ACHN (cell line): ENCODE measurements around the gene GTF2A1L.
"Not testable (repeated sequence)": the region's sequence is repeated elsewhere in the genome, so short reads cannot be mapped to it uniquely, and the experiment has no call there.

Experiments
- DNase-seq: peaks from one replicate; pipeline ENCODE4 v3.0.0-alpha.2; 2015
- in situ Hi-C: cut with HindIII; loops from 2 replicates; pipeline ENCODE4 v1.10.0; 2017; ENCODE audit warnings: low sequenced_read_pairs, low pct_ligation_motif_present, low pct_unique_long_range_greater_than_20kb

Gene GTF2A1L

DNA sequence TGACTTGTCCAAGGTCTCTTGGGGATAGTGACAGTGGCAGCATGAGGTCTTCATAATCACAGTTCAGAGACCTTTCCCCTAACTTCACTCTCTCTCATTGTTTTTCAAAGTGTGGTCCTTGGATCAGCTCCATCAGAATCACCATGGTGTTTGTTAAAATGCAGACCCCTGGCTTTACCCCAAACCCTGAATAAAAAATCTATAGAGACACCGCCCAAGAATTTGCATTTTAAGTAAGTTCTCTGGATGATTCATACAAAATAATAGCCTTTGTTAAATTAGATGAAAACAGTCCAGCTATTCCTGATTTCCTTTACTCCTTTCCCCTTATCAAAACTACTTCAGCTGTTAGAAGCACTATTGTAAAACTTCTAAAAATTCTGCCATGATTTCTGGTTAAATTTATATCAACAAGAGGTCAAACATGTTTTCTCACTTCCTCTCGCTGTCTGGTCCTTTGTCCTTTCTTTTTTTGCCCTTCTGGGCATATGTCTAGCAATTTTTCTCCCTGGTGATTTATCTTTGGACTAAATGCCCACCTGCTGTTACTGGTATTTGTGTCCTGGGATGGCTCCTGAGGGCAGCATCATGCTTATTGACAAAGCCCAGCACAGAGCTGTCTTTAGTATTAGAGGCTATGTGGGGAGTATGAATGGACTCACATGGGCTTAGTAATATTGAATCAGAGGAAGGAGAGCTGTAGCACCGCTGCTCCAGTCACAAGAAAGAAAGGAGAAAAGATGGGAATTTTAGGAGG is 74.5 kb downstream of the GTF2A1L start:
- in situ Hi-C loops = no loop called here
- DNase-seq = no peak

DNA sequence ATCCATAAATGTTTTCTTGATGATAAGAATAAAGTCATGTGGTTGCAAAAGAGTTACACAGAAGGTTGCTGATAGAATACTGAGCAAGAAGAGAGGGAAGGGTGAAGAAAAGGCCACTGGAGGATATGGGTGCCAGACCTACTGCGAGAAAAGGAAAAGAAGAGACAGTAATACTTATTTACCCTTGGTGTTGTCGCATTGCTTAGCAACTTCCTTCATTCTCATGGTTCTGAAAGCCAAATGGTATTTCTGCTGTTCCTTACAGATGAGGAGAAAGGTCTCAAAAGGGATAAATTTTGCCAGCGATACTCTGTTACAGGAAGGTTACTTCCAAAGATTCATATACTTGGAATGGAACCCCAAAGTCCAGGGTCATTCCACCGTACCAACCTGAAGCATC is 75.4 kb downstream of the GTF2A1L start:
- in situ Hi-C loops = no loop called here
- no peak for DNase-seq

DNA sequence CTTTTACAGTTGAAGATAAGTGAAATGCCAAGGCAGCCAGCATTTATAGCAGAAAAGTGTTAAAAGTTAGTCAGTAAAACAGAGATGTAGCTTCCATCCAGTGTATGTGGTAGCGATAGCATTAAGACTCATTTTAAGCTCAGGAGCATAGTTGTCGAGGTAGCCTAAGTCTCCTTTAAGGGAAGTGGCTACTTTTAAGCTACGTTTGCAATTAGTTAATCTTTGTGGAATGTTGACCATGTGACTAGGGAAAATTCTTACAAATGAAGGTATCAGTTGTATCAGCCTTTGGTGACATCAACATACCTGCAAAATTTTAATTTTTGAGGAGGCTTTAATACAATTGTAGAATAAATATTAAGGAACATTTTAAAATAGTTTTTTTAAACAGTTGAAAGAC is 76.0 kb downstream of the GTF2A1L start:
- in situ Hi-C loops = no loop called here
- no peak for DNase-seq

DNA sequence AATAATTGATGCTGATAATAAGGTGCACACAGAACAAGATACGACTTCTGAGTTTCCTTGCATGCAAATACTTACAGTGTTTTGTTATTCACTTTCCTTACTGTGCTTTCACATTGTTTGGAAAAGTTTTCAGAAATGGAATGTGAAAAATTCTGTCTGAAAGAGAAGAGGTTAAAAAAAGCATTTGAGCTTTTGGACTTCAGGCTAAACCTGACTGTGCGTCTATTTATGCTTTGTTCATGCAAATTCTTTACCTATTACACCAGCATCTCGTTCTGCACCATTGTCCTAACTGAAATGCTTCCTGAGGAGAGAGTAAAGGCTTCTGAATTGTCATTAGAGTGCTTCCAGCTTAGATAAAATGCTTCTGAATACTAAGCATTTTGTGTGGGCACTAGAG is 76.5 kb downstream of the GTF2A1L start:
- in situ Hi-C loops = no loop called here
- DNase-seq = no peak

DNA sequence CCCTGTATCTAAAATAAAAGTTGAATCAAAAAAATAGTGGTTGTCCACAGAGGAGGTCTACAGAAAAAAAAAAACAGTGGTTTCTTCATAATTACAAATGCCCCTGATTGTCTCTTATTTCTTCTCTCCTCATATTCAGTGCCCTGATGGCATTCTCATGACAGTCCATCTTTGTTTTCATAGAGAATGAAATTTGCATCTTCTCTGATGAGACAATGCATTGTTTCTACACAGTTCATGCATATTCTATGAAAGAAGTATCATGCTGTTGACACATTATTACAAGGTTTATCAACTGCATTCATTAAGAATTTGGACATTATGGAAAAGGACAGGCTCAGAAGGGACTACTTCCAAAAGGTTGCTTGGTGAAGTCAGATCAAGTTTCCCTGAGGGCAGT is 78.3 kb downstream of the GTF2A1L start:
- in situ Hi-C loops = no loop called here
- DNase-seq = no peak

DNA sequence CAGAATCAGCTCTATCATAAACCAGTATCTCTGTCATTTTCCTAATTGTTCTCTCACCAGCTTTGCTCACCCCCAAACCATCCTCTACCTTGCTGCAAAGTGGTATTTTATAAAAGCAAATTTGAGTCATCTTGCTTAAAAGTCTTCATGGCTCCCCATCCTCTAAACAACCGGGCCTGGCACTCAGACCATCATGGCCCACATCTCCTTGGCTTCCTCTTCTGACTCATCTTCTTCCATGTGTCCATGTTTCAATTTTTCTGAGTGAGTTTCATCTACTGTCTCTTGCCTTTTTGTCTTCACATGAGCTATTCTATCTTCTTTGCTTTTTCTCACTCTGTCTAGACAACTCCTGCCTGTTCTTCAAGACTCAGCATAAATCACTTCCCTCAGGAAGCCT is 79.2 kb downstream of the GTF2A1L start:
- in situ Hi-C loops = no loop called here

DNA sequence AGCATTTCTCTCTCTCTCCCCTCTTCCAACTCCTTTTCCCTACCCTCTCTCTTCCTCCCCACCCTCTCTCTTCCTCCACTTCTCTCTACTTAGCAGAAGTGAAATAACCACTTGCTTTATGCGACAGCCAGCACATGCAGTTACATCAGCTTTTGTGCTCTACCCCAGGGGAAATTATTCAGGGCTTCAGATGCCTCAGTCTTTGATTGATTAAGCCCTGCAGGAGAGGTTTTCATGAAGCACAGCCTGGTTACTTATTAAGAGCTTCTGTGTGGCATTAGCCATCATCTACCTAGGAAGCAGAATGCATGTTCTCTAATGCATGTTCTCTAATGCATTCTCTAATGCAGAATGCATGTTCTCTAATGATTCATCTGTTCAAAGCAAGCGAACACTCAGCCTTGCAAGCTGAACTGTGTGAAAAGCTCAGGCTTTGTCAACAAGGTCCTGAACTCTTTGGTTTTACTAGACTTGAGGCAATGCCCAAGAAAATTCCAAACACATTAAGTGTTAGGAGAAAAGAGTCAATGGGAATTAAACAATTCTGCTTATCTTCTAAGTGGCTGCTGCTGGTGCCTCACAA is 81.8 kb downstream of the GTF2A1L start:
- DNase-seq = no peak

More for the DNA sequence above, 79.2 kb downstream of the GTF2A1L start:
- DNase-seq = no peak

DNA sequence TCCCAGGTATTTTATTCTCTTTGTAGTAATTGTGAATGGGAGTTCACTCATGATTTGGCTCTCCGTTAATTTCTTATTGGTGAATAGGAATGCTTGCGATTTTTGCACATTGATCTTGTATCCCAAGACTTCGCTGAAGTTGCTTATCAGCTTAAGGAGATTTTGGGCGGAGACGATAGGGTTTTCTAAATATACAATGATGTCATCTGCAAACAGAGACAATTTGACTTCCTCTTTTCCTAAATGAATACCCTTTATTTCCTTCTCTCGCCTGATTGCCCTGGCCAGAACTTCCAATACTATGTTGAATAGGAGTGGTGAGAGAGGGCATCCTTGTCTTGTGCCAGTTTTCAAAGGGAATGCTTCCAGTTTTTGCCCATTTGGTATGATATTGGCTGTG is 86.0 kb downstream of the GTF2A1L start:
- DNase-seq, in situ Hi-C loops: not testable (repeated sequence)

More for the DNA sequence above, 81.8 kb downstream of the GTF2A1L start:
- in situ Hi-C loops = no loop called here

DNA sequence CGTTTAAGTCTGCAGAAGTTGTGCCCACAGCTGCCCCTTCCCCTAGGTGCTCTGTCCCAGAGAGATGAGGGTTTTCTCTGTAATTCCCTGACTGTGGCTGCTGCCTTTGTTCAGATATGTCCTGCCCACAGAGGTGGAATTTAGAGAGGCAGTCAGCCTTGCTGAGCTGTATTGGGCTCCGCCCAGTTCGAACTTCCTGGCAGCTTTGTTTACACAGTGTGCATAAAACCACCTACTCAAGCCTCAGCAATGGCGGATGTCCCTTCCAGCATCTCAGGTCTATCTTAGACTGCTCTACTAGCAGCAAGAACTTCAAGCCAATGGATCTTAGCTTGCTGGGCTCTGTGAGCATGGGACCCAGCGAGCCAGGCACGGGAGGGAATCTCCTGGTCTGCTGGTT is 89.8 kb downstream of the GTF2A1L start:
- in situ Hi-C loops = no loop called here
- no peak for DNase-seq

DNA sequence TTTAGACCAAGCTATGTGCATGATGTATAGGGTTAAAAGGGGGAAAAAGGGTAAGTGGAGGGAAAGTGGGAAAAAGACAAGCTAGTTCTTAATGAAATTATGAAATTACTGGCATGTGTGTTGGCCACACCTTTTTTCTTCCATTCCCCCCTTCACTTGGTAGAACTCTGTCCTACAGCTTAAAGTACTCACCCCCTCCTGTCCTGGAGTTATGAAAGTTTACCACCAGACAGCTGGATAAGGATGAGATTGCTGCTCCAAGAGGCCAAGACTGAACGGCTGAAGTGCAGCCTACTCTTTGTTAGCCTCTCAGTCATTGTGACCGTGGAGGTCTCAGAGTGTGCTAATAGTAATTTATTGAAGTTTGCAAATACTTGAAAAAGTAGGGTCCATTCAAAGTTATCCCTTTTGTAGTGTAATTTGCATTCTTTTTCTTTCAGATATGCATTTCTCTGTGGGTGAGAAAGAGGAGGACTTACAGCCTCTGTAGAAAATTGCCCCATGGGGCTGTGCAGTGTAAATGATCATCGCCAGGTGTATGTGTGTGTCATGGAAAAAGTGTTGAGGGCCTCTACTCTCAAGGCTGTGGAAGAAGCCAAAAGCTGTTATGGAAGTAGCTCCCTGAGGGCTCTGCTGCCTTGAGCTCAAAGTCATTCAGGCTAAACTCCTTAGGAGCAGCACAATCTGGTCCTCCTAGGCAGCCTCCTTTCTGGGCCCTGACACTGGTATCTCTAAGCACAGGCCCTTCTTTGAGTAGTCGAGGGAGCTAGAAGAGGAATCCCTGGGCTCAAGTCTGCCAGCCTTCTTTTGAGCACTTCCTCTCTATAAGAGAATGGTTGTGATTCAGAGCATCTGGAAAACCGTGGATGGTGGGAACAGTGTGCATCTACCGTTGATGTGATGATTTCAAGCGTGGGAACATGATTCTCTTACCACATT is 91.7 kb downstream of the GTF2A1L start:
- in situ Hi-C loops = no loop called here
- DNase-seq = no peak

DNA sequence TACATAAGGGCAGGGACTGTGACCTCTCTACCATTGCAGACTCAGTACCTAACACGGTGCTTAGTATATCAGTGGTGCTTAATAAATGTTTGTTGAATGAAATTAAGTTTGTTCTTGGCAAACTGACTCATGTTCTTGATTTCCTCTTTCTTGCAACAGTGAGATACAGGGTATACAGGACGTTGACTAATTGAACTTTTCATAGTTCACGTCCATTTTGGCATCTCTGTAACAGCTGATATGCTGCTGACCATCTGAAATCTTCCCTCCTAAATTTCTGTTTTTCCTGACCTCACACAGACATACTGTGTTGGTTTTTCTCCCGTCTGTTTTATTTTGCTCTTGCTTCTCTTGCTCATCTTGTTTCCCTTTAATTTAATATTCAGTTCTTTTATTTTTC is 93.7 kb downstream of the GTF2A1L start:
- no peak for DNase-seq
- in situ Hi-C loops = no loop called here

DNA sequence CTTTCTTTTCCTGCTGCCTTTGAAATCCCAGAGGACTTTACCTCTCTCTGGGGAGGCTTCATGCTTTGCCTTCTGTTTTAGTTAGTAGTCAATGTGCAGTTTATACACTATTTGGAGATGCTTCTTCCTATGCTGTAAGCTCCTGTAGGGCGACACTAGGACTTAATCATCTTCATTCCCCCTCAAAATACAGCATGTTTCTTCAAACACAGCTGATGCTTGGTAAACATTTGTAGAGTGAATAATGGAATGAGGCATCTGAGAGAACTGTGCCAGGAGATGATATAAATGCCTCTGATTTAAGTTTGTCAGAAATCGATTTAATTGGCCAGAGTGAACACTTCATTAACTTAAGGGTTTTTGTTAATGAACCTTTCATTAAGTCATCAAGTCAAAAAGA is 94.5 kb downstream of the GTF2A1L start:
- no peak for DNase-seq

DNA sequence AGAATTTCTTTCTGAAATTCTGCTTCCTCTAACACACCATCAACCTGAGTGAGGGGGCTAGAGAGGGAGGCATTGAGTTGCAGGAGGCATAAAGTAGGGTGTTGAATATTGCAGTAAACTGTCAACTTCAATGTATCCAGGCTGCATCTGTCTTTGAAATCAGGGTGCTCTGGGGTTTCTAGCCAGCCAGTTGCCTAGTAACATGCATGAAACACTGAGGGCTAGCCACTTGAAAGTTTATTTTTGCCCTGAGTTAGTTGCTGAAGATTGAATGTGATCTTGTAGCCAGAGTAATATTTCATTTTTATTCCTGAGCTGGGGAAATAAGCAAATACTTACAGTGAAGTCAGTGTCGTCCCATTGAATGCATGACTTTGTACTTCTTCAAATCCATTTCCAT is 96.0 kb downstream of the GTF2A1L start:
- in situ Hi-C loops = no loop called here
- no peak for DNase-seq

More for the DNA sequence above, 94.5 kb downstream of the GTF2A1L start:
- in situ Hi-C loops = no loop called here

DNA sequence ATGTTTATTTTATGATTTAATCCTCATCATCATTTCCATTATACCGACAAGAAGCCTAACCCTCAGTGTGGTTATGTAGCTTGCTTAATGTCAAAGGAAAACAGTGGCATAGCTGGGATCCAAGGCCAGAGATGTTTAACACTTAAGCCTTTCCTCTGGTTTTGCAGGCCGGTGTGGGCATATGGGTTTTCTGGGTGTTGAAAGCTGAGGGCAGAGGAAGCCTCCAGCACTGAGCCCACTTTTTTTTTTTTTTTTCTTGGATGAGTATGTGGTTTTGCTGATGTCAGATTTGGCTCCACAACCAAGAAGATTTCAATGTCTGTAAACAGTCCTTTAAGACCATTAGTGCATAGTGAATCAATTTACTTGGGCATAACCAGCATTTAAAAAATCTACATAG is 96.6 kb downstream of the GTF2A1L start:
- in situ Hi-C loops = no loop called here
- DNase-seq = no peak

DNA sequence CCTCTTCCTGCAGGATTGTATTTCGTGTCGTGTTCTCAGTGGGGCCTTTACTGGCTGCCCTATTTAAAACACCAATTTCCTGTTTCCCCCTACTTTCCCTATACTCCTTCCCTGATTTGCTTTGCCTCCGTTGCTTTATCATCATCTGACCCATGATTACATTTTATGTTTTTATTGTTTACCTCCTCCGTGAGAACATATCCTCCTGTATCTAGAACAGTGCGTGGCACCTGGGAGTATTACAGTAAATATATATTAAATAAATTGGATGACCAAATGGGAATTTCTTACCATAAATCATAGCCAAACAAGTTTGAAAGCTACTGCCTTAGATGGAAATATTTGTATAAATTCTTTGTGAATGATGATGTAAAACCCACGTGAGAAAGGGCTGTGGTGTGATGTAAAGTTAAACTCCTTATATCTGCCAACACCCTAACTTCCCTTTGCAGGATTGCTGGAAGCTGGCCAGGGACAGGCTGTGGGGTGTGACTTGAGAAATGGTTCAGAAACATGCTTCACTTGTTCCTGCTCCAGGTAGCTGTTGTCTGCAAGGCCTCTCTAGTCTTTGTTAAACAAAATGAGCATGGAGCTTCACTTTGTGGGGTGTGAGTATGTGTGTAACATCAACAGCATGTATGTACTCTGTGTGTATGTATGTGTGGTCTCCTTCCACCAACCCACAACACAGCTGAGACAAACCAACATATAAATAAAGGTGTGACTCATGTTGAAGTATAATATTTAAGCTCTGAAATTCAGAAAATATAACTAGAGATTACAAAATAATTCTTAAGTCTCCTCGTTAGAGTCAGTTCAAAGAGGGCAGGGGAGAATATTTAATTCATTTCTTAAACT is 97.6 kb downstream of the GTF2A1L start:
- no peak for DNase-seq
- in situ Hi-C loops = no loop called here

DNA sequence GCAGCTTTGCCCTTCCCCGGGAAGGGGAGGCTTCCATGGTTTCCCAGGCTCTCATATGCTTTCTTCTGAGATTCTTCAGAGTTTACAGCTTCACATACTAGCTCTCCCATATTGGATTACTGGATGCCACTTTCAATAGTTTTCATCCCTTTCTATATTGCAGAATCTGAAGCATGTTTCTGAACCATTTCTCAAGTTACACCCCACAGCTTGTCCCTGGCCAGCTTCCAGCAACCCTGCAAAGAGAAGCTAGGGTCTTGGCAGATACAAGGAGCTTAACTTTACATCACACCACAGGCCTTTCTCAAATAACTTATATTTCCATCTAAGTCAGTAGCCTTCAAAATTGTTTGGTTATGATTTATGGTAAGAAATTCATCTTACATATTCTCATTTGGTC is 98.3 kb downstream of the GTF2A1L start:
- no peak for DNase-seq
- in situ Hi-C loops = no loop called here

DNA sequence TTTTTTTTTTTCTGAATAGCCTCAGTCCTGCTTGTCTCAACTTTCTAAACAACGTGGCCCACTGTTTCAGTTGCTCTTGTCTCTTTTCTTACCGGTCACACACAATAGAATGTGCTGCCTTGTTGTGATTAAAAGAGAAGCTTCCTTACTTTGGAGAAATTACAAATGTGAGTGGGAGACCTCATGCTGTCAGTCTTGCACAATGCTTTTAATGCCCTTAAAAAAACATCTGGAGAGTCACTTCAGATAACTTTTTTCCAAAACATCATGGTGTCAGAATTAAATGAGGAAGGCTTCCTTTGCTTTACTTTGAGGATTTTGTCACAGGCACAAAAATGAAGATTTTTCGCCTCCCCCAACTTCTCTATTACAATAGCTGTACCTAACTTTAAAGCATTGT is 100.2 kb downstream of the GTF2A1L start:
- in situ Hi-C loops = no loop called here
- DNase-seq = no peak

DNA sequence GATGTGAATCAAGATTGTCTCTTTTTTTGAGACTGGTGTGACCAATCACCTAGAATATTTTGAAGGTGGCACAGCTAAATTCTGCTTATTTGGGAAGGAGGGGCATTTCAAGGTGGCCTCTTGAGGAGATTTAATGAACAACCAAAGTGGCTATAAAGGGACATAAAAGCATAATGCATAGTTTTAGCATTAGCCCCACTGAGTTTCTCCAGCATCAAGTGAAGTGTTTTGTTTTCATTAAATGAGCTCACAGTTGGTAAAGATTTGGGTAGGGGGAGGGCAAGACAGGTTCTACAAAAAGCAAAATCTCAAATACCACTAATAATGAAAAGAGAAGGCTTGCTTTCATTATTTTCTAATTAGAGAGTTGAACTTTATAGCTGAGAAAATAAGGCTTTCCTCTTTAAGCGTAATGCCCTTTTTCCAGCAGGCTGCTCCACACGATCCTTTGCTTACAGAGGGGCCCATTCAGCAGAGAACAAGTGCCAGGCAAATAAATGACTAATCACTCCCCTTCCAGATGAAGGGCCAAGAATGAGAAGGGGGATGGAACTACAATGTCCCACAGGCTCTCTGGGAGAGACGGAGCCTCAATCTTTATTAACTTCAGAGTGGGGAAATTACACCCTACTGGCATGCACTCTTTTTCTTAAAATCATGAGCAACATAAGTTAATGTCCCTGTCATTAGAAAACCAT is 102.0 kb downstream of the GTF2A1L start:
- in situ Hi-C loops = no loop called here
- no peak for DNase-seq
